ENCODE data around the gene CBFA2T3. TPM values are rescaled to one million over a fixed set of nuclear protein-coding genes. Genes with fewer than 3 reads are reported as not detected.

Gene CBFA2T3
- total RNA-seq, 1 experiment from 2014 or later: 2.1 TPM

DNA sequence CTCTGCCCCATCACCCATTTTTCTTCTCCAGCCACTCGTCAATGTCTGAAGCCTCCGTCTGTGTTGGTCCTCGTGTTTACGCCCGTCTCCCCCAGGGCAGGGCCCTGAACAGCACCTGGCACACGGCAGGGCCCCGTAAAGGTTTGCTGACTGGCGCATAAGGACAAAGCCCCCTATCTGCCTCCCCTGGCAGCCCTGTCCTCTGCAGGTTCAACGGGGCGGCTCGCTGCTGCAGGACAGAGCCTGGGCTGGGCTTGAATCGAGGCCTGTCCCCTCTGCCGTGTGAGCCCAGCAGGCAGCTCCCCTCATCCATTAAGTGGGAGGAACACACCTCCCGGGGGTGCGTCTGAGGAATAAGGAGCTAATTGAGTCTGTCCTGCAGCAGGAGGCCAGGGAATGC lies 64.5 kb downstream of the CBFA2T3 start:
- intact Hi-C loops (cut with micrococcal nuclease; ENCODE audit: unreplicated experiment): no loop called here
- Histone ChIP-seq H3K4me3 (ENCODE audit: low read depth, low read length) (no peak overlapping the region), H3K27me3 (replicated peaks; ENCODE audit: control insufficient read depth, insufficient read depth, low read length) (no peaks in the 10 kb centered on the region), H3K9me3 (peaks cover 7% of the 10 kb centered on the region; the same call in 1 of the 2 replicates), H3K4me1 (no peaks in the 10 kb centered on the region), H3K36me3 (ENCODE audit: control insufficient read depth, insufficient read depth, low read length) (no peaks in the 10 kb centered on the region)
- Mint-ChIP-seq H3K9me3 (ENCODE audit: unreplicated experiment) (no peaks in the 10 kb centered on the region), H3K27ac (ENCODE audit: unreplicated experiment) (no peak overlapping the region), H3K4me1 (ENCODE audit: low read depth, unreplicated experiment) (no peaks in the 10 kb centered on the region), H3K4me3 (ENCODE audit: unreplicated experiment) (no peak overlapping the region), H3K36me3 (ENCODE audit: insufficient read depth, unreplicated experiment) (peaks cover 6% of the 10 kb centered on the region), H3K27me3 (ENCODE audit: insufficient read depth, unreplicated experiment) (peaks cover 2% of the 10 kb centered on the region)
- DNase-seq: no peak
- TF ChIP-seq, protein P1, sequence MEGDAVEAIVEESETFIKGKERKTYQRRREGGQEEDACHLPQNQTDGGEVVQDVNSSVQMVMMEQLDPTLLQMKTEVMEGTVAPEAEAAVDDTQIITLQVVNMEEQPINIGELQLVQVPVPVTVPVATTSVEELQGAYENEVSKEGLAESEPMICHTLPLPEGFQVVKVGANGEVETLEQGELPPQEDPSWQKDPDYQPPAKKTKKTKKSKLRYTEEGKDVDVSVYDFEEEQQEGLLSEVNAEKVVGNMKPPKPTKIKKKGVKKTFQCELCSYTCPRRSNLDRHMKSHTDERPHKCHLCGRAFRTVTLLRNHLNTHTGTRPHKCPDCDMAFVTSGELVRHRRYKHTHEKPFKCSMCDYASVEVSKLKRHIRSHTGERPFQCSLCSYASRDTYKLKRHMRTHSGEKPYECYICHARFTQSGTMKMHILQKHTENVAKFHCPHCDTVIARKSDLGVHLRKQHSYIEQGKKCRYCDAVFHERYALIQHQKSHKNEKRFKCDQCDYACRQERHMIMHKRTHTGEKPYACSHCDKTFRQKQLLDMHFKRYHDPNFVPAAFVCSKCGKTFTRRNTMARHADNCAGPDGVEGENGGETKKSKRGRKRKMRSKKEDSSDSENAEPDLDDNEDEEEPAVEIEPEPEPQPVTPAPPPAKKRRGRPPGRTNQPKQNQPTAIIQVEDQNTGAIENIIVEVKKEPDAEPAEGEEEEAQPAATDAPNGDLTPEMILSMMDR (IDR thresholded peaks at IDR 0.05; ENCODE audit: insufficient read depth in 1 of 2, low read depth in 1 of 2, low read length in 1 of 2, severe bottlenecking in 1 of 2, unreplicated experiment in 1 of 2): no peak
- BruUV-seq (replicated peaks): no TSS peak
- POLR2A ChIA-PET: no interaction called here
- CTCF ChIA-PET: no interaction called here

DNA sequence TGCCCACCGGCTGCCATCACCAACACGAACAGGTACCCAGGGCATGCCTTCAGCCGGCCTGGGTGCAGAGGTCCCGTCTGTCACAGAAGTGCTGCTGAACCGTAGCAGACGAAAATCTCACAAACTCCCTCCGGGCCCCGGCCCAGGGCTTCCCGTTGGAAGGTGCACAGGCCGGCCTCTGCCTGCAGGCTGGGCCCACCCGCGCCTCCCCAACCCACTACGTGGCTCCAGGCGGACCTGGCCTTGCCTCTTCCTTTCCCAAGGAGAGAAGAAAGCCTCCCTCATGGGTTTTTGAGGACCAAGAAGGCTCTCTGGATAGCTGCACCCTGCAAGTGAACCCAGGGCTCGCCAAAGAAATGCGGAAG lies 65.1 kb downstream of the CBFA2T3 start:
- TF ChIP-seq, protein P1 (IDR thresholded peaks at IDR 0.05; ENCODE audit: insufficient read depth in 1 of 2, low read depth in 1 of 2, low read length in 1 of 2, severe bottlenecking in 1 of 2, unreplicated experiment in 1 of 2): no peak
- Histone ChIP-seq H3K4me3 (ENCODE audit: low read depth, low read length) (no peak overlapping the region), H3K4me1 (no peaks in the 10 kb centered on the region), H3K36me3 (ENCODE audit: control insufficient read depth, insufficient read depth, low read length) (no peaks in the 10 kb centered on the region), H3K27me3 (replicated peaks; ENCODE audit: control insufficient read depth, insufficient read depth, low read length) (no peaks in the 10 kb centered on the region), H3K9me3 (peaks cover 7% of the 10 kb centered on the region; the same call in 1 of the 2 replicates)
- intact Hi-C loops (cut with micrococcal nuclease; ENCODE audit: unreplicated experiment): no loop called here
- peaks cover 2% of the 10 kb centered on the region for H3K27me3 Mint-ChIP-seq (ENCODE audit: insufficient read depth, unreplicated experiment)
- DNase-seq: no peak
- BruUV-seq (replicated peaks): no TSS peak
- H3K4me3 Mint-ChIP-seq (ENCODE audit: unreplicated experiment): no peak overlapping the region
- CTCF ChIA-PET: no interaction called here
- H3K36me3 Mint-ChIP-seq (ENCODE audit: insufficient read depth, unreplicated experiment): peaks cover 6% of the 10 kb centered on the region
- H3K4me1 Mint-ChIP-seq (ENCODE audit: low read depth, unreplicated experiment): no peaks in the 10 kb centered on the region
- POLR2A ChIA-PET: no interaction called here
- H3K27ac Mint-ChIP-seq (ENCODE audit: unreplicated experiment): no peak overlapping the region
- no peaks in the 10 kb centered on the region for H3K9me3 Mint-ChIP-seq (ENCODE audit: unreplicated experiment)

DNA sequence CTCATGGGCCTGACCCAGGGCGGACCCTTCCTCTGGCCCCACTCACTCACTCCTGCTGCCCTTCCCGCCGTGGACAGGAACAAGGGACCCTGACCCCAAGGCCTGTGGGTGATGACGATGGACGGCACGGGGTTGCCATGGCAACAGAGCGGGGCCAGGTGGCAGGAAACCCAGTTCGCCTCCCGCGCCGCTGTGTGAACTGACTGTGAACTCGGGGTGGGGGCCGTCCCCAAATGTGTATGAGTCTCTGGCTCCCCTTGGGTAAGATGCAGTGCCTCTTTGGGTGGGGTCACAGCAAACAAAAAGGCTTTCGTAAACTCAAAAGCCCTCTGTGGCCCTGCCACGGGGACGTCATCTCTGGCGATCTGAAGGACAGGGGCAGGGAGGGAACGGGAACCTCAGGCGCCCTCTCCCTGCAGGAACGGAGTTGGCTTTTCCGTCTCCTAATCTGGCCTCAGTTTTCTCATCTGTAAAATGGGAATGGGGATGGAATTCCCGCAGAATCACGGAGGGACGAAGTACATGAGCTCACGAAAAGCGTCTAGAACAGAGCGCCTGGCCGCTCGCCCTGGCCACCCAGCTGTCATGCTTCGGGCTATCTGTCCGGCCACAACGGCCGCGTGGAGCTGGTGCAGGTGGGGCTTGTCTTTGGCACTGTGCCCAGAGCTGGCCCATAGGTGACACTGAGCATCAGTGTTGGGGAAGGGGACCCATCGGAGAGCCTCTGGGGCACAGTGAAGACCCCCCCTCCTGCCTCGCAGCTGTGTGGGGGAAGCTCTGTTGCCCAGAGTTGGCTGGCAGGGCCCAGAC lies 65.7 kb downstream of the CBFA2T3 start:
- Histone ChIP-seq H3K4me1 (no peaks in the 10 kb centered on the region), H3K27me3 (replicated peaks; ENCODE audit: control insufficient read depth, insufficient read depth, low read length) (no peaks in the 10 kb centered on the region), H3K4me3 (ENCODE audit: low read depth, low read length) (no peak overlapping the region), H3K36me3 (ENCODE audit: control insufficient read depth, insufficient read depth, low read length) (no peaks in the 10 kb centered on the region), H3K9me3 (peaks cover 7% of the 10 kb centered on the region; the same call in 1 of the 2 replicates)
- Mint-ChIP-seq H3K27me3 (ENCODE audit: insufficient read depth, unreplicated experiment) (no peaks in the 10 kb centered on the region), H3K9me3 (ENCODE audit: unreplicated experiment) (no peaks in the 10 kb centered on the region), H3K4me1 (ENCODE audit: low read depth, unreplicated experiment) (no peaks in the 10 kb centered on the region), H3K36me3 (ENCODE audit: insufficient read depth, unreplicated experiment) (peaks cover 6% of the 10 kb centered on the region), H3K4me3 (ENCODE audit: unreplicated experiment) (no peak overlapping the region), H3K27ac (ENCODE audit: unreplicated experiment) (no peak overlapping the region)
- BruUV-seq (replicated peaks): no TSS peak
- DNase-seq: no peak
- TF ChIP-seq, protein P1 (IDR thresholded peaks at IDR 0.05; ENCODE audit: insufficient read depth in 1 of 2, low read depth in 1 of 2, low read length in 1 of 2, severe bottlenecking in 1 of 2, unreplicated experiment in 1 of 2): no peak
- intact Hi-C loops (cut with micrococcal nuclease; ENCODE audit: unreplicated experiment): no loop called here
- POLR2A ChIA-PET: no interaction called here
- CTCF ChIA-PET: no interaction called here

All from Caco-2 (cell line).